Mesothelial cell of epicardium (in vitro differentiated cells): Measurements from ENCODE around the gene RPA1. TPM values are rescaled to one million over a fixed set of nuclear protein-coding genes. Genes with fewer than 3 reads are reported as not detected.

Experiments used
- DNase-seq, 2 experiments: peaks; one replicate each; pipeline ENCODE4 v3.0.0; 2021; ENCODE audit warnings: low spot score in 2 of 2; ENCODE audit not compliant: unreplicated experiment in 2 of 2
- H3K27ac Mint-ChIP-seq: 2 replicates; pipeline ENCODE4 v1.8.0; 2021; ENCODE audit warnings: mixed read lengths
- H3K27me3 Mint-ChIP-seq: 2 replicates; pipeline ENCODE4 v1.8.0; 2021; ENCODE audit warnings: low read depth, mixed read lengths
- H3K36me3 Mint-ChIP-seq: 2 replicates; pipeline ENCODE4 v1.8.0; 2021; ENCODE audit warnings: mixed read lengths
- H3K4me1 Mint-ChIP-seq: 2 replicates; pipeline ENCODE4 v1.8.0; 2021; ENCODE audit warnings: mixed read lengths
- H3K4me3 Mint-ChIP-seq: 2 replicates; pipeline ENCODE4 v1.8.0; 2021; ENCODE audit warnings: mild to moderate bottlenecking, moderate library complexity, mixed read lengths
- H3K9me3 Mint-ChIP-seq: 2 replicates; pipeline ENCODE4 v1.8.0; 2021; ENCODE audit warnings: mixed read lengths
- CTCF ChIP-seq: fragments of 200-600 bp; sonication (generic); IDR thresholded peaks from one replicate; pipeline ENCODE4 v1.5.0; 2021; ENCODE audit warnings: antibody characterized with exemption; ENCODE audit not compliant: unreplicated experiment
- total RNA-seq: library from RNA; stranded (reverse); gene quantifications from 3 replicates; pipeline ENCODE4 v1.2.1, GENCODE V29; 2021

Gene RPA1
- total RNA-seq, 1 donor from 2014 or later = 94.2 TPM

- Mint-ChIP-seq H3K4me3 (no peak overlapping the region), H3K36me3 (no peaks in the 10 kb centered on the region), H3K9me3 (no peaks in the 10 kb centered on the region), H3K27me3 (no peaks in the 10 kb centered on the region), H3K4me1 (peaks cover 17% of the 10 kb centered on the region), H3K27ac (no peak overlapping the region)
- DNase-seq = no peak
- TF ChIP-seq CTCF = no peak
Observed at GRCh38 chr17:1945621-1946020, 115.8 kb downstream of the RPA1 start.

GRCh38 chr17:1946021-1946932 is 116.5 kb downstream of the RPA1 start:
- Mint-ChIP-seq H3K9me3 (no peaks in the 10 kb centered on the region), H3K27me3 (no peaks in the 10 kb centered on the region), H3K36me3 (no peaks in the 10 kb centered on the region), H3K4me1 (peaks cover 17% of the 10 kb centered on the region), H3K27ac (no peak overlapping the region), H3K4me3 (no peak overlapping the region)
- DNase-seq = no peak
- TF ChIP-seq CTCF = no peak

- TF ChIP-seq CTCF = no peak
- Mint-ChIP-seq H3K27me3 (no peaks in the 10 kb centered on the region), H3K9me3 (no peaks in the 10 kb centered on the region), H3K4me1 (peaks cover 17% of the 10 kb centered on the region), H3K36me3 (no peaks in the 10 kb centered on the region), H3K4me3 (no peak overlapping the region), H3K27ac (peak overlapping the region; percentile 25)
- DNase-seq = no peak
Observed at GRCh38 chr17:1947229-1947742, 117.5 kb downstream of the RPA1 start.

GRCh38 chr17:1947743-1948516 is 118.1 kb downstream of the RPA1 start:
- no peak overlapping the region for H3K4me3 Mint-ChIP-seq
- peak overlapping the region; percentile 25 for H3K27ac Mint-ChIP-seq
- H3K36me3 Mint-ChIP-seq = no peaks in the 10 kb centered on the region
- no peak for TF ChIP-seq CTCF
- H3K9me3 Mint-ChIP-seq = no peaks in the 10 kb centered on the region
- peaks cover 17% of the 10 kb centered on the region for H3K4me1 Mint-ChIP-seq
- H3K27me3 Mint-ChIP-seq = peaks cover 1% of the 10 kb centered on the region
- DNase-seq = no peak

GRCh38 chr17:1948517-1948825 is 118.7 kb downstream of the RPA1 start:
- no peak for DNase-seq
- Mint-ChIP-seq H3K36me3 (no peaks in the 10 kb centered on the region), H3K9me3 (no peaks in the 10 kb centered on the region), H3K4me1 (peaks cover 17% of the 10 kb centered on the region), H3K4me3 (no peak overlapping the region), H3K27ac (no peak overlapping the region), H3K27me3 (peaks cover 1% of the 10 kb centered on the region)
- no peak for TF ChIP-seq CTCF

Other genes with a start within 250 kb of the RPA1 start
- 12.4 to 13.3 TPM (median 12.4 TPM) in 3 replicates for gene SLC43A2, start 201.2 kb upstream of the RPA1 start, total RNA-seq
- gene SCARF1, start 184.3 kb upstream of the RPA1 start, total RNA-seq = 1.5 to 2.1 TPM (median 1.8 TPM) in 3 replicates
- gene RILP, start 180.1 kb upstream of the RPA1 start, total RNA-seq = 3.4 to 3.8 TPM (median 3.5 TPM) in 3 replicates
- gene PRPF8, start 145.1 kb upstream of the RPA1 start, total RNA-seq = 331 to 354 TPM (median 334 TPM) in 3 replicates
- 8.6 to 9.2 TPM (median 8.7 TPM) in 3 replicates for gene TLCD2, start 119.6 kb upstream of the RPA1 start, total RNA-seq
- gene WDR81, start 105.3 kb upstream of the RPA1 start, total RNA-seq = 20.3 to 22.9 TPM (median 20.6 TPM) in 3 replicates
- gene SERPINF2, start 87.1 kb upstream of the RPA1 start, total RNA-seq = 0.32 to 0.63 TPM (median 0.44 TPM) in 3 replicates
- 69.6 to 72.5 TPM (median 71.4 TPM) in 3 replicates for gene SERPINF1, start 67.9 kb upstream of the RPA1 start, total RNA-seq
- 21.9 to 24.9 TPM (median 24.5 TPM) in 3 replicates for gene SMYD4, start 103 bp upstream of the RPA1 start, total RNA-seq
- gene RTN4RL1, start 195.3 kb downstream of the RPA1 start, total RNA-seq = 0.20 to 0.23 TPM (median 0.22 TPM) in 3 replicates
- gene DPH1, start 200.1 kb downstream of the RPA1 start, total RNA-seq = 63.8 to 74.5 TPM (median 71.2 TPM) in 3 replicates
- 17.3 to 24.8 TPM (median 24.5 TPM) in 3 replicates for gene OVCA2, start 212.0 kb downstream of the RPA1 start, total RNA-seq
- gene HIC1, start 225.1 kb downstream of the RPA1 start, total RNA-seq = 97.9 to 99.3 TPM (median 98.9 TPM) in 3 replicates